Activated naive CD8-positive, alpha-beta T cell treated with anti-CD3 and anti-CD28 coated beads, Interleukin-2, amount 50 U/mL, for 16 hours (primary cell): ENCODE data around the gene PRELID1.
A peak's percentile ranks its signal among the peaks of the same experiment; 100 is the strongest.
"Not testable (repeated sequence)": the region's sequence is repeated elsewhere in the genome, so short reads cannot be mapped to it uniquely, and the experiment has no call there.

ENCODE experiments used
- DNase-seq: peaks from one replicate; pipeline ENCODE4 v3.0.0-alpha.2; 2020; ENCODE audit warnings: low read depth, low spot score

PRELID1 gene

GRCh38 chr5:177299697-177300096 lies 3.9 kb upstream of the PRELID1 start:
- DNase-seq, result no peak

DNA sequence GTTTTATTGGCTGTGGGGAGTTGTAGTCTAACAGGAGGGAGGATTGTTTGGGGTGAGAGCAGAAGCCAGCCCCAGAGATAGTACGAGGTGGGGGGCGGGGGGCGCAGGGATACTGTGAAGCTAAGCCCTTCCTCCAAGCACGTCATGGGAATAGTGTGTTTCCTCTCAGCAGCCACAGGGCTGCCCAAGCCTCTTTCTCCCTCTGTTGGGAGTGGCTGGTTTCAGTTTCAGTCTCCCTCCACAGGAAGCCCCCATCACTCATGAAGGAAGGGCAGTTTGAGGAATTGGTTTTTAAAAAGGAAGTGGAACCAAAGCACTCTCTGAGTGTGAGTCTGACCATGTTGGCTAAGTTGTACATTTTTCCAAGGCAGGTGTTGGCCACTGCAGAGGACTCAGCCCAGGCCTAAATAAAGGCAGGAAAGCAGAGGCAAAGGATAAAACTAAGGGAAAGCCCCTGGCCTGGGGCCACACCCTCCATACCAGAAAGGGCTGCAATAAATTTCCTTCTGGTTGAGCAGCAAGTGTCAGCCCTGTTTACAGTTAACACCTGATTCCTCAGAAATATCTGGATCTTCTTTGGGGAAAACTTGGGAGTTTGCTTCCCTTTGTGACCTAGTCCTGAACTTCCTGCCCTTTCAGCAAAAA lies 3.2 kb upstream of the PRELID1 start:
- DNase-seq, result no peak

DNA sequence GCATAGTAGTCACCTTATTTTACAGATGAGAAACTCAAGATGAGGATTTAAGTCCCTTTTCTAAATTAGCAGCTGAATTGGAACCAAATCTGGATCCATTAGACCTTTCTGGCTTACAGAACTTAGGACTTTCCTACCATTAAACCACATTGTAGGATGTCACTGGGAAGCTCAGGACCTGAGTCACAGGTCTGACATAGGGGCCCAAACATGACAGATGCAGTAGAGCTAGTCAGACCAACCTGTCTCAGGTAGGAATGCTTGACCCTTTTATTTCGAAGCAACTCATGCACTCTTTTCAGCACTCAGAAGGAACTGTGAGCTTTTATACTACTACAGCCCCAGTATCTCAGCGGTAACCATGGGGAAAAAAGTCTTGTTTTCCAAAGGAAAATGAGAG lies 2.6 kb upstream of the PRELID1 start:
- no peak for DNase-seq

DNA sequence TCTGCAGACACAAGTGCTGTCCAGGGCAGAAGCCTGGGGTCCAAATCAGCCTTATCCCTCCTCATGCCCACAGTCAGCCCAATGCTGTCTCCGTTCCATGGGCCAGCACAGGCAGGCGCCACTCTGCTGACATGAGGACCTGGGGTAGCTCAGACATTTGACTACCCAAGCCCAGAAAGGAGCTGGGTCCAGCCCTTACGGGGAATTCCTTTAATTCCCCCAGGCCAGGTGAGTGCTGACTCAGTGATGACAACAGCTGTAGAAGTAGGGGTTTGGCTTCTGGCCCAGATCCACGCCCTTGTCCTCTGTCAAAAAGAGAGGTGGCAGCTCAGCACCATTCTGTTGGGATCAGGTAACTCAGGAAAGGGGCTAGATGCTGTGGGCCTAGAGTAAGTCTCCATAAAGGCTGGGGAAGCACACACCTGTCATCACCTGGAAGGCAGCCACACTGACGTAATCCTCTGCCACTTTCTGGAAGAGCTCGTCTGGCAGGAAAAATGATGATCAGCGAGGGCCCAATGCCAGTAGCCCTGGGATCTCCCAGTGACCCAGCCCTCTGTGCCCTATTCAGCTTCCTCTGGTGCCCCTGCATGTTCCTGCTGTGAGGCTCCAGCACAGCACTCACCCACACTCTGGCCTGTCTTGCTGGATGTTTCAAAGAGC lies 2.0 kb upstream of the PRELID1 start:
- no peak for DNase-seq

DNA sequence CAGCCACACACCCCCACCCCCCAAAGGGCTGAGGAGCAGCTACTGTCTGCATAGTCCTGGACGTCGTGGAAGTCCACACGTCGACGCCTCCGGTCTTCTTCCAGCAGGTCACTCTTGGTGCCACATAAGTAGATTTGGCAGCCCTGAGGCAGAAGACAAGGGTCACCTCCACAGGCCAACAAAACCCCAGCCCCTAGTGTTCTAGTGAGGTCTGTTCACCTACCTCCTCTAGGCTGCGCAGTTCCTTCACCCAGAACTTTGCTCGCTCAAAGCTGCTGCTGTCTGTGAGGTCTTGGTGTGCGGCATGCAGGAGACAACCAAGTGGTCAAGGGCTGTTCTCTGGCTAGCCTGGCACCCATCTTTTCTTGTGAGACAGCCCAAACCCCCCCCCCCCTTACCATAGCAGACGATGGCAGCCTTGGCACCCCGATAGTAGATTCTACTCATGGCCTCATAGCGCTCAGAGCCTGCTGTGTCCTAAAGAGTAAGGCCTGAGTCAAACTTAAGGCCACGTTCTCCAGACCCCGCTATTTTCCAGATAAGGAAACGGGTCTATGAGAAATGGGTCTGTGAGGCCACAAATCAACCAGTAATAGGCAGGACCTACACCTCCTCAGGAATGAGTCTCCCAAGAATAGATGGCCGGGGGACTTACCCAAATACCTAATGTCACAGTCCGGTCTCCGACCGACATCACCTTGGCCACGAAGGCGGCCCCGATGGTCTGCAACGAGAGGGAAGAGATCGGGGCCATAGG lies 1.1 kb upstream of the PRELID1 start:
- no peak for DNase-seq

DNA sequence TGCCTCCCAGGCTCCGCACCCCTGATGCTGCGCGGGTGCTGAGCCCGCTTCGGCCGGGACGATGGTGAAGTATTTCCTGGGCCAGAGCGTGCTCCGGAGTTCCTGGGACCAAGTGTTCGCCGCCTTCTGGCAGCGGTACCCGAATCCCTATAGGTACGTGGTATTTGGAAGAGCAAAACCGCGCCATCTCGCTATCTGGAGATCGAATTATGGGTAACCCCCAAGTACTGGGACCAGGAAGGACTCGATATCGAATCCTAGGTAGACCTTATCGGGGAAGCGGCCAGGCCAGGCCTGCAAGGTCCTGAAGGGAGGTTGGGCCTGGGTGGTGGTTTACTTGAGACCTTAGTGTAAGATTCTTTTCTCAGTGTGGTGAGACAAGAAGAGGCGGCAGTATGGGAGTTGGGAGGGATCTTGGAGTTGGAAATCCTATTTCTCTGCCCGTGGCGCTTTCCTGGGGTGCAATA lies 359 bp downstream of the PRELID1 start:
- no peak for DNase-seq

- no peak for DNase-seq
Measured at GRCh38 chr5:177304392-177305119, 957 bp downstream of the PRELID1 start.

GRCh38 chr5:177306103-177306640 lies 2.6 kb downstream of the PRELID1 start:
- not testable (repeated sequence) for DNase-seq

DNA sequence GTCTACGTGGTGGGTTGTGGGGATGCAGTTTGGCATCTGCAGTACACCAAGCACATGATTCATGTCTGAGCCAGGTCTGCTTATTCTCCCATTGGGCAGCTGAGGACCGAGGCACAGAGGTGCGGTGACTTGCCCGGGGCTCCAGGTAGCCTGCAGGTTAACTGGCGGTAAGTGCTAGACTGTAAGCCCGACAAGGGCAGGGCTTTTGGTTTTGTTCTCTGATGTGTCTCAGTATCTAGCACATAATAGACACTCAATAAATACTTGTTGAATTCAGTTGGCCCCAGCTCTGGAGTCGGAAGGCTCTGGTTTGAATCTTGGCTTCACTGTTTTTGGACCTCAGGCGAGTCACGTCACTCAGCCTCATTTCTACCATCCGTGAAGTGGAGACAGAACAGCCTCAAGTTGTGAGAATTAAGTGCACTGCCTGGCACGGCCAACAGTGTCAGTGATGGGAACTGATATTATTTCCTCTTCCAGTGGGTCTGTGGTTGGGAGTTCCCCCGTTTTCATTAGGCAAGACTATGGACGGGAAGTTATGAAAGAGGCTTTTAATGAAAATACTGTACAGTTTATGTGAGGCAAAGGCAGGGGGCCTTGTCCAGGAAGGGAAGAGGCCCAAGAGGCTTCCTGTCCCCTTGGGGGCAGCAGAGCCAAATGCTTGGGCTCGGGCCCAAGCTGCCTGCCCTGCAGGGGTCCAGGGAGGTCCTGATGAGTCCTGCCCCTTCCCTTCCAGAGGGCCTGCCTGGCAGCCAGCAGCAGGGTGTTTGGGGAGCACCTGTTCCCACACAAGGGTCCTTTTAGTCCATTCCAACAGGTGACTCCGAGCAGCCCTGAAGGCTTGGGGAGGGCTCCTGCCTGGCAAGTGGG lies 3.3 kb downstream of the PRELID1 start:
- no peak for DNase-seq

DNA sequence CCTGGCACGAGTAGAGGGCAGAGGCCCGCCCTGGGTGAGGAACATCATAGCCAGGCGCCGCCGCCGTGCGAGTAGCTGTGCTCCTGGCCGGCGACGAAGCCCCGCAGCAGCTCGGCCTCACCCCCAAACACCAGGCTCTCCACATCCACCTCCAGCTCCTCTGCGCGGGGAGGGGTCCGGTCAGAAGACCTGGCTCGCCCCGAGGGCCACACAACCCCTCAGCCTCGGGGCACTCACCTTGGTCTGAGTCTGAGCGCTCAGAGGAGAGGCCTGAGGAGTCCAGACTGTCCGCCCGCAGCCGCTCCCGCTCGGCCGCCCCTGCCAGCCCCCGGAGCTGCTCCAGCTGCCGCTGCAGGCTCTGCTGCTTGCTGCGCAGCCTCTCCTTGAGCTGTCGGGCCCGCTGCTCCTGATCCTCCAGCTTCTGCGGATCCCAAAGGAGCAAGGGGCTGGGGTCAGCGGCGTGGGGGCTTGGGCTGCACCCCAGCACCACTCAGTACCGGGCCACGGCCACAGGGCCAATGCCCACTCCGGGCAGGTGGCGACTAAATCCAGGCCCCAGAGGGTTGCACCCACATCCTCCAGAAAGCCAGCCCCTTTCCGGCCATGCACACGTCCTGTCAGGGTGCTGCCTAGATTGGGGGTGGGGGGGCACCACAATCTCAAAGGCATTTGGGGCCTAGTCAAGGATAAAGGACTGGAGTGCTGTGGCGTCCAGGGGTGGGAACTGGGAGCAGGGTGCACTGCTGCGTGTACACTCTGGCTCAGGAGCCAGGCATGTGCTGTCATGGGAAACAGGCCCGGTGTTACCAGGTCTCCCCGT lies 4.2 kb downstream of the PRELID1 start:
- no peak for DNase-seq

DNA sequence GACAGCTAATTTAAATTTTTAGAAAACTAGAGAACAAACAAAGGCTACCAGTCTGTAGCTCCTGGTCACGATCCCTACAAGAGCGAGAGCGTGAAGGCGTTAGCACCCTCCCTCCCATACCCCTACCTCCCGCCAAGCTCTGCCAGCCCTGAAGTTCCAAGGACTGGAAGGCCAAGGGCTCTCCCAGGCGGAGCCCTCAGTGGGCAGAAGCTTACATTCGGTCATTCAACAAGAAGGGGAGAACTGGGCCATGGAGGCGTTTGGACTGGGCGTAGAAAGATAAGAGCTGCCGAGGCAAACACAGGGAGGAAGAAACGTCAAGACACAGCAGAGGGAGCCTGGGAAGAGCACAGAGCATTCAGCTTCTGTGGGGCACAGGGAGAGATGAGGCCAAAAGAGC lies 5.1 kb downstream of the PRELID1 start:
- no peak for DNase-seq

- peak; percentile 48 for DNase-seq
Measured at GRCh38 chr5:177309351-177310191, 6.0 kb downstream of the PRELID1 start.

DNA sequence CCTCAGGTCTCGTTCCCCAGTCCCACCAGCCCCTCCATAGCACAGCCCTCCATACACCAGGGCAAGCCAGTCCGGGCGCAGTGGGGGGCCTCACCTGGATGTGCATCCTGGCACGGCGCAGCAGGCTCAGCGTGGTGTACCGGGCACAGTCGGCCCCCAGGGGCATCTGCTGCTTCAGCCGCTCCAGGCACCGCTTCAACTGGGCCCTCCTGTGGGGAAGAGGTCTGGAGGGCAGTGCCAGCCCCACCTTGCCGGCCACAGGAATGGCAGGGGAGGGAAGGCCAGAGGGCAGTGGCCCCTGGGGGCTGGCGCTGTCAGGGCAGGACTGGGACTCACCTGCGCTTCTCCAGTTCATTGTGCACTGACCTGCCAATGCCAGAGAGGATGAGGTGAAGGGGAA lies 6.7 kb downstream of the PRELID1 start:
- no peak for DNase-seq

DNA sequence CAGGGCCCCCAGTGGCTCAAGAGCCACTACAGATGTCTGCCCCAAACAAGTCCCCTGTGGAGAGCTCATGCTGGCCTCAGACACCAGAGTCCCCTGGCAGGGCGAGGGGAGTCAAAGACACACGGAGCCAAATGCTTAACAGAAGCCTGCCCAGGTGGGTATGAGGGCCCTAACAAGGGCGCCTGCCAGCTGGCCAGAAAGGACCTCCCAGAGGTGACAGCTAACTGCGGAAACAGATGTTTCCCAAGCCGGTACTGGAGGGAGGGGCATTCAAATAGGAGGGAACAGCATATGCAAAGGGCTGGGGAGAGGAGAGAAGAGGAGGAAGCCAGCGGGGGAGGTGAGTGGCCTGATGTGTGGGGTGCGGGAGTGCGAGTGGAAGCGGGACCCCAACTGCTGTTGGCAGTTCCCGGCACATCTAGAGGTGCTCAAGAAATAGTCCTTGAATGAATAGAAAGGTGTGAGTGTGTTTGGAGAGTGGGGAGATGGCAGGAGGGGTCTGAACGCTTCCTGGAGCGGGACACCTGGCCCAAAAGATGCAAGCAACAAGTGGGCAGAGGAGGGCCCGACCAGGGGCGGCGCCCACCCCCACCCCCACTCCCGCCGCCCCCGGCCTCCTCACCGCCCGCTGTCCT lies 7.3 kb downstream of the PRELID1 start:
- DNase-seq, result no peak

- DNase-seq, result no peak
Measured at GRCh38 chr5:177311392-177311722, 7.8 kb downstream of the PRELID1 start.

- DNase-seq, result peak; percentile 94
Measured at GRCh38 chr5:177311723-177312648, 8.4 kb downstream of the PRELID1 start, which contains the start of gene MXD3. MXD3 (minus strand) TSS chr5:177311898; CDS start chr5:177311830, 68 bp downstream.

DNA sequence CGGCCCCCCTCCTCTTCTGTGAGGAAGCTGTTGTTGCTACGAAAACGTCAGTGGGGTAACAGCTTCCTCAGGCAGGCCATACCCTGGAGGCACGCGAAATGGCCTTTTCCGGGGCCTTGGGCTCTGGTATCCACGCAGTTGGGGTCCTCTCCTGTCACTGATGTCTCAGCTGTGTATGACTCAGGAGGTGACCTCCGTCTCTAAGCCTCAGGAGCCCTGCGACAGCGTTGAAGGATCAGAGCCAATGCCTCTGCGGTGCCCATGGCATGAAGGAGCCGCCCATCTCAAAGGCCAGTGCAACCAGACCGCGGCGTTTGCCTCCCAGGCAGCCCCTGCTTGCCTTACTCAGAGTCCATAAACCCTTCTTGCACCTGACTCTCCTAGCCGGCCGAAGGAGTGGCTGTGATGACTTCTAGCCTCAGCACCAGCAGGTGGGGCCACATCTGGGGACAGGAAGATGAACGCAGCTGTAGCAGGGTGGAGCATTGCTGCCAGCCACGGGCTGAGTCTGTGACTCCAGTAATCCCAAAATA lies 9.1 kb downstream of the PRELID1 start:
- DNase-seq, result no peak
